Neural cell (in vitro differentiated cells): ENCODE data around the gene TTF1. TPM values are rescaled to one million over a fixed set of nuclear protein-coding genes. Genes with fewer than 3 reads are reported as not detected.

Experiments used
- H2AFZ ChIP-seq: fragments of 200-600, 300-800 bp; sonication (generic), shearing (Covaris generic); 2 replicates; pipeline ENCODE4 v1.6.0; 2014; ENCODE audit warnings: low read depth, mild to moderate bottlenecking, antibody characterized with exemption, low read length, moderate library complexity
- H3F3A ChIP-seq: fragments of 200-600 bp; shearing (Covaris generic); 2 replicates; pipeline ENCODE4 v1.6.1; 2016; ENCODE audit warnings: mild to moderate bottlenecking, moderate library complexity, mixed read lengths, antibody characterized with exemption, low read length; ENCODE audit not compliant: insufficient read depth, poor library complexity, severe bottlenecking
- H3K27ac ChIP-seq: fragments of 200-600, 300-800 bp; sonication (generic), shearing (Covaris generic); 2 replicates; pipeline ENCODE4 v1.5.1; 2014; ENCODE audit warnings: mild to moderate bottlenecking, low read length, moderate library complexity
- H3K27me3 ChIP-seq: fragments of 300-800, 200-600 bp; sonication (generic), shearing (Covaris generic); 2 replicates; pipeline ENCODE4 v1.6.0; 2014; ENCODE audit warnings: mild to moderate bottlenecking, low read depth, low read length, moderate library complexity; ENCODE audit not compliant: insufficient read depth
- H3K36me3 ChIP-seq: fragments of 300-800, 200-600 bp; sonication (generic), shearing (Covaris generic); 2 replicates; pipeline ENCODE4 v1.5.1; 2014; ENCODE audit warnings: mild to moderate bottlenecking, antibody characterized with exemption, low read length, moderate library complexity; ENCODE audit not compliant: insufficient read depth
- H3K4me2 ChIP-seq: fragments of 300-800, 200-600 bp; sonication (generic), shearing (Covaris generic); 2 replicates; pipeline ENCODE4 v1.6.0; 2014; ENCODE audit warnings: mild to moderate bottlenecking, low read length
- H3K4me3 ChIP-seq: fragments of 300-800, 200-600 bp; sonication (generic), shearing (Covaris generic); 2 replicates; pipeline ENCODE4 v1.5.1; 2014; ENCODE audit warnings: mild to moderate bottlenecking, low read length, moderate library complexity
- H3K79me2 ChIP-seq: fragments of 200-600 bp; shearing (Covaris generic); replicated peaks from 2 replicates; pipeline ENCODE4 v1.6.0; 2014; ENCODE audit warnings: mild to moderate bottlenecking, low read length, moderate library complexity; ENCODE audit not compliant: insufficient read depth
- H3K9ac ChIP-seq: fragments of 300-800, 200-600 bp; sonication (generic), shearing (Covaris generic); 2 replicates; pipeline ENCODE4 v1.6.1; 2016; ENCODE audit warnings: mild to moderate bottlenecking, low read length, mixed read lengths
- H3K9me2 ChIP-seq: fragments of 200-600 bp; shearing (Covaris generic); 2 replicates; pipeline ENCODE4 v1.6.1; 2016; ENCODE audit warnings: mild to moderate bottlenecking, low read length, mixed read lengths; ENCODE audit not compliant: insufficient read depth
- H3K9me3 ChIP-seq: fragments of 200-600, 300-800 bp; sonication (generic), shearing (Covaris generic); 2 replicates; pipeline ENCODE4 v1.6.1; 2016; ENCODE audit warnings: mild to moderate bottlenecking, mixed run types, low read length, moderate library complexity, mixed read lengths
- H4K20me1 ChIP-seq: fragments of 200-600 bp; shearing (Covaris generic); 2 replicates; pipeline ENCODE4 v1.6.1; 2016; ENCODE audit warnings: mild to moderate bottlenecking, mixed run types; ENCODE audit not compliant: insufficient read depth
- EP300 ChIP-seq: fragments of 450-650 bp; conservative IDR thresholded peaks from 2 replicates; pipeline ENCODE4 v1.6.1; 2014; ENCODE audit warnings: antibody characterized with exemption, mild to moderate bottlenecking, moderate library complexity; ENCODE audit not compliant: poor library complexity, severe bottlenecking
- EZH2 ChIP-seq: fragments of 200-600, 300-800 bp; shearing (Covaris generic), sonication (generic); IDR thresholded peaks from 2 replicates; pipeline ENCODE4 v1.6.1; 2014; ENCODE audit warnings: antibody characterized with exemption, low read length, borderline replicate concordance, mild to moderate bottlenecking; ENCODE audit not compliant: insufficient read depth, poor library complexity, severe bottlenecking
- MXI1 ChIP-seq: fragments of 450-650 bp; conservative IDR thresholded peaks from 2 replicates; pipeline ENCODE4 v1.6.1; 2014; ENCODE audit warnings: antibody characterized with exemption, mild to moderate bottlenecking; ENCODE audit not compliant: poor library complexity, severe bottlenecking
- POLR2AphosphoS5 ChIP-seq: IDR thresholded peaks from 2 replicates; pipeline ENCODE4 v1.6.1; 2012
- RAD21 ChIP-seq: fragments of 450-650 bp; conservative IDR thresholded peaks from 2 replicates; pipeline ENCODE4 v1.6.1; 2014; ENCODE audit warnings: antibody characterized with exemption, mild to moderate bottlenecking, moderate library complexity
- SMC3 ChIP-seq: fragments of 450-650 bp; conservative IDR thresholded peaks from 2 replicates; pipeline ENCODE4 v1.6.1; 2014; ENCODE audit warnings: antibody characterized with exemption, mild to moderate bottlenecking, moderate library complexity; ENCODE audit not compliant: poor library complexity
- TAF1 ChIP-seq: IDR thresholded peaks from 2 replicates; pipeline ENCODE4 v1.6.1; 2012; ENCODE audit warnings: low read depth
- polyA plus RNA-seq: library from polyadenylated mRNA; depleted of rRNA; stranded (reverse); fragments of >200 nt; gene quantifications from 2 replicates; pipeline ENCODE4 v1.2.3, GENCODE V29; 2014
- TF ChIP-seq, protein P1 (sequence below): fragments of 450-650 bp; IDR thresholded peaks from 2 replicates; pipeline ENCODE4 v1.5.1; 2014; ENCODE audit warnings: antibody characterized with exemption, mild to moderate bottlenecking, moderate library complexity; ENCODE audit not compliant: poor library complexity, severe bottlenecking
- TF ChIP-seq, protein P2 (sequence below): IDR thresholded peaks from 2 replicates; pipeline ENCODE4 v1.6.1; 2012; ENCODE audit warnings: borderline replicate concordance

TTF1 gene
- polyA plus RNA-seq, 1 donor from 2014 or later, result 27.1 TPM

DNA sequence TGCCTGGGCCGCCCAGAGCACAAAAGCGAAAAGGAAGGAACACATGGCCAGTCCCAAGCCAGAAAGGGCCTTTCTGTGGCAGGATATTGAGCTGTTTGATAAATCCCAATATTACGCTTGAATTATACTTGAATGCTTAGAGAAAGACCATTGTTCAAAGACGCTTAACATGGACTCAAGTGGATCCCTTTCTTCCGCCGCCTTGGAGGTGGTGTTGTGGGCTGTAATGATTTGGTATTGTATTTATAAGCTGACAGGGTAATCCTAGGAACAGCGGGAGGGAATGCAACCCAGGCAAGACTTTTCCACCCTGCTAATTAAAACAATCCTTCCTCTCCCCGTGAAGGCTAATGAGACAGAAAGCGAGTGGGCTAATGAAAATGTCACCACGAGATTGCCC lies 28.2 kb upstream of the TTF1 start:
- no peak overlapping the region for H2AFZ ChIP-seq
- H3K27me3 ChIP-seq, result no peaks in the 10 kb centered on the region
- no peak overlapping the region for H3K4me2 ChIP-seq
- H3K27ac ChIP-seq, result no peak overlapping the region
- H3K36me3 ChIP-seq, result no peaks in the 10 kb centered on the region
- TF ChIP-seq MXI1, result no peak
- TF ChIP-seq, protein P1, sequence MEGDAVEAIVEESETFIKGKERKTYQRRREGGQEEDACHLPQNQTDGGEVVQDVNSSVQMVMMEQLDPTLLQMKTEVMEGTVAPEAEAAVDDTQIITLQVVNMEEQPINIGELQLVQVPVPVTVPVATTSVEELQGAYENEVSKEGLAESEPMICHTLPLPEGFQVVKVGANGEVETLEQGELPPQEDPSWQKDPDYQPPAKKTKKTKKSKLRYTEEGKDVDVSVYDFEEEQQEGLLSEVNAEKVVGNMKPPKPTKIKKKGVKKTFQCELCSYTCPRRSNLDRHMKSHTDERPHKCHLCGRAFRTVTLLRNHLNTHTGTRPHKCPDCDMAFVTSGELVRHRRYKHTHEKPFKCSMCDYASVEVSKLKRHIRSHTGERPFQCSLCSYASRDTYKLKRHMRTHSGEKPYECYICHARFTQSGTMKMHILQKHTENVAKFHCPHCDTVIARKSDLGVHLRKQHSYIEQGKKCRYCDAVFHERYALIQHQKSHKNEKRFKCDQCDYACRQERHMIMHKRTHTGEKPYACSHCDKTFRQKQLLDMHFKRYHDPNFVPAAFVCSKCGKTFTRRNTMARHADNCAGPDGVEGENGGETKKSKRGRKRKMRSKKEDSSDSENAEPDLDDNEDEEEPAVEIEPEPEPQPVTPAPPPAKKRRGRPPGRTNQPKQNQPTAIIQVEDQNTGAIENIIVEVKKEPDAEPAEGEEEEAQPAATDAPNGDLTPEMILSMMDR, result no peak
- TF ChIP-seq RAD21, result no peak
- no peak for TF ChIP-seq EZH2
- TF ChIP-seq, protein P2, sequence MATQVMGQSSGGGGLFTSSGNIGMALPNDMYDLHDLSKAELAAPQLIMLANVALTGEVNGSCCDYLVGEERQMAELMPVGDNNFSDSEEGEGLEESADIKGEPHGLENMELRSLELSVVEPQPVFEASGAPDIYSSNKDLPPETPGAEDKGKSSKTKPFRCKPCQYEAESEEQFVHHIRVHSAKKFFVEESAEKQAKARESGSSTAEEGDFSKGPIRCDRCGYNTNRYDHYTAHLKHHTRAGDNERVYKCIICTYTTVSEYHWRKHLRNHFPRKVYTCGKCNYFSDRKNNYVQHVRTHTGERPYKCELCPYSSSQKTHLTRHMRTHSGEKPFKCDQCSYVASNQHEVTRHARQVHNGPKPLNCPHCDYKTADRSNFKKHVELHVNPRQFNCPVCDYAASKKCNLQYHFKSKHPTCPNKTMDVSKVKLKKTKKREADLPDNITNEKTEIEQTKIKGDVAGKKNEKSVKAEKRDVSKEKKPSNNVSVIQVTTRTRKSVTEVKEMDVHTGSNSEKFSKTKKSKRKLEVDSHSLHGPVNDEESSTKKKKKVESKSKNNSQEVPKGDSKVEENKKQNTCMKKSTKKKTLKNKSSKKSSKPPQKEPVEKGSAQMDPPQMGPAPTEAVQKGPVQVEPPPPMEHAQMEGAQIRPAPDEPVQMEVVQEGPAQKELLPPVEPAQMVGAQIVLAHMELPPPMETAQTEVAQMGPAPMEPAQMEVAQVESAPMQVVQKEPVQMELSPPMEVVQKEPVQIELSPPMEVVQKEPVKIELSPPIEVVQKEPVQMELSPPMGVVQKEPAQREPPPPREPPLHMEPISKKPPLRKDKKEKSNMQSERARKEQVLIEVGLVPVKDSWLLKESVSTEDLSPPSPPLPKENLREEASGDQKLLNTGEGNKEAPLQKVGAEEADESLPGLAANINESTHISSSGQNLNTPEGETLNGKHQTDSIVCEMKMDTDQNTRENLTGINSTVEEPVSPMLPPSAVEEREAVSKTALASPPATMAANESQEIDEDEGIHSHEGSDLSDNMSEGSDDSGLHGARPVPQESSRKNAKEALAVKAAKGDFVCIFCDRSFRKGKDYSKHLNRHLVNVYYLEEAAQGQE, result no peak
- TF ChIP-seq EP300, result no peak
- H3K9me3 ChIP-seq, result no peaks in the 10 kb centered on the region
- H3K79me2 ChIP-seq, result no peaks in the 10 kb centered on the region
- H3K9ac ChIP-seq, result no peak overlapping the region
- H4K20me1 ChIP-seq, result no peaks in the 10 kb centered on the region
- no peak overlapping the region for H3K4me3 ChIP-seq
- H3F3A ChIP-seq, result no peaks in the 10 kb centered on the region
- no peaks in the 10 kb centered on the region for H3K9me2 ChIP-seq

DNA sequence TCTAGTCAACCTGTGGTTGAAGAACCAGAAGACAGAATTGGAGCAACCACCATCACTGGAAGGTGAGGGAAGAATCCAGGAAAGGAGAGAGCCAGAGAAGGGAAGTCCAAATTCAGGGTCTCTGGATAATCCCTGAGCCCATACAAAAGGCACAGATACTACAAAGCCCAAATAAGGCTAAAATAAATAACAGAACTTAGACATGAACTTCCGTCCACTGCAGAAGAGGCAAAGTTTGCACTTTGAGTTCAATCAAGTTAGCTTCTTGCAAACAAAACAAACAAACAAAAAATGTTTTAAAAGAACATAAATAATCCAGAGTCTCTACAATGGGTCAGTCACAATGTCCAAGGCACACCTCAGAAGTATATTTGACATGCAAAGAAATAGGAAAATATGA lies 24.4 kb upstream of the TTF1 start:
- no peak overlapping the region for H2AFZ ChIP-seq

DNA sequence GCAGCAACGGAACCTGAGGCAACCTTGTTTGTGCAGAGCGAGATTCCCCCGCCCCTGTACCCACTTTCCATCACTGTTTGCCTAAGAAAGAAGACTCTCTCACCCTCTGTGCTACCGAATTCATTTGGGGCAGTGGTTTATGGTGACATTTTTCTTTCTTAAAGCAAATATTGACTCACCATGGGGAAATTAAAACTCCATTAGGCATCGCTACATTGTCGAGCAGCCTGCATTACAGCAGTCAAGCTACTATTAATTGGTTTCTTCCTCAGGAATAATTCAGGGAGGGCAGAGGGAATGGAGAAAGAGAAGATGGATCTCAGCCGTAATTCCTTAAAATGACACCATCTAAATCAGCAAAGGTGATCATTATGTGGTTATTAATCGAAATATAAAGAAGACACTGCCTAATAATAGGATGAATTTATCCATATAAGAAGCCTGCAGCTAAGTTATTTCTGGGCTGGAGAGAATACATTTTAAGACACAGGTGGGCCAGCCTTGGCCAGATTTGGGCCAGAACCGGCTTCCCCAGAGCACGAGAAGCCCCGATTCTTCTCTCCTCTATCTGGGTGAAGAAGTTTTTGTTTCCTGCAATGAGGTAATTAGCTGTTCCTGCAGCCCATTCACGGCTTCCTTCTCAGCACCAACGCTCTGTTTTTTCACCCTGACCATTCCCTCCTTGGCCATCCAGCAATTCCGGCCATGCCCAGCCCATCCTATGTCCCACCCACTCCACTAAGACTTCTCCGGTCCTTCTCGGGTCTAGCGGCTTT lies 20.2 kb upstream of the TTF1 start:
- Histone ChIP-seq H4K20me1 (no peaks in the 10 kb centered on the region), H3K9ac (no peak overlapping the region), H3K9me3 (no peaks in the 10 kb centered on the region), H3K9me2 (no peaks in the 10 kb centered on the region), H3K79me2 (no peaks in the 10 kb centered on the region), H3K4me3 (no peak overlapping the region), H2AFZ (no peak overlapping the region), H3K27me3 (peaks cover 19% of the 10 kb centered on the region), H3F3A (no peaks in the 10 kb centered on the region), H3K4me2 (no peak overlapping the region), H3K27ac (no peak overlapping the region), H3K36me3 (no peaks in the 10 kb centered on the region)
- TF ChIP-seq, protein P2, result no peak
- TF ChIP-seq SMC3 (no peak), MXI1 (no peak), EZH2 (no peak), EP300 (no peak), TAF1 (no peak), POLR2AphosphoS5 (no peak), RAD21 (no peak)
- TF ChIP-seq, protein P1, result no peak

More for the DNA sequence above, 24.4 kb upstream of the TTF1 start:
- no peak for TF ChIP-seq EZH2
- H3K9ac ChIP-seq, result no peak overlapping the region
- H3K27ac ChIP-seq, result no peak overlapping the region
- H3K27me3 ChIP-seq, result no peaks in the 10 kb centered on the region
- H3K79me2 ChIP-seq, result no peaks in the 10 kb centered on the region
- H3F3A ChIP-seq, result no peaks in the 10 kb centered on the region
- no peak overlapping the region for H3K4me3 ChIP-seq
- H4K20me1 ChIP-seq, result no peaks in the 10 kb centered on the region
- no peaks in the 10 kb centered on the region for H3K36me3 ChIP-seq
- no peaks in the 10 kb centered on the region for H3K9me2 ChIP-seq
- H3K9me3 ChIP-seq, result no peaks in the 10 kb centered on the region
- no peak overlapping the region for H3K4me2 ChIP-seq
